ENCODE results near the gene ITGA11.

DNA sequence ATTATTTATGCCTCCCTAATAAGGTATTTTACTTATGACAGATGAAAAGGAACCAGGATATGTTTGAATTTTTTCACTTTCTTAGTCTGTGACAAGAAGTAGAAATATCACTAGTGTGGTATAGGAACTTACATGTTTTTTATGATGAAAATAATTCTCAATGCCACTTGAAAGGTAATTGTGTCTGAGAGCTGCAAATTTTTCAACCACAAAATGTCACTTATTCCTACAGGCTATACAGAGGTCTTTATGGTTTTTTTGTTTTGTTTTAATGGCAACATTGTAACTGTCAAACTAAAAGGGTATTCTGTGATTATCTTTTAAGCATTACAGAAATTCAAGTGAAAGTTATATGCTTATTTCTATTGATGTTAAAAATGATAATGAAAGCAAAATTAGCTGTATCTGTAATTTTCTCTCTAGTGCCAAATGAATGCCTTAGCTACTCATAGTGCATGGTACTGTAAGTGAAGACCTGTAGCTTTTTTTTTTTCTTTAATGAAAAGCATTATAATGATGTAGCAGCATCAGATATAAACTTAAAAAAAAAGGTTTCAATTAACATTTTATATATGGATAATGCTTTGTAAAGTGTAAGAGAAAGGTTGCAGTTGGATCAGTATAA is 139.7 kb downstream of the ITGA11 start:
- no peak for TF ChIP-seq CTCF (IDR thresholded peaks at IDR 0.05; ENCODE audit: insufficient read depth, low read depth, low read length)
- no peak for TF ChIP-seq EZH2 (IDR thresholded peaks at IDR 0.05; ENCODE audit: insufficient read depth, low read length)
